Measurements from ENCODE around the gene ECM1.

Gene ECM1

GRCh38 chr1:150545486-150546032 is 37.6 kb downstream of the ECM1 start:
- DNase-seq (ENCODE audit: low read depth in 2 of 2) = no peak

- DNase-seq (ENCODE audit: low read depth in 2 of 2) = no peak
Observed at GRCh38 chr1:150546294-150546937, 38.5 kb downstream of the ECM1 start.

DNA sequence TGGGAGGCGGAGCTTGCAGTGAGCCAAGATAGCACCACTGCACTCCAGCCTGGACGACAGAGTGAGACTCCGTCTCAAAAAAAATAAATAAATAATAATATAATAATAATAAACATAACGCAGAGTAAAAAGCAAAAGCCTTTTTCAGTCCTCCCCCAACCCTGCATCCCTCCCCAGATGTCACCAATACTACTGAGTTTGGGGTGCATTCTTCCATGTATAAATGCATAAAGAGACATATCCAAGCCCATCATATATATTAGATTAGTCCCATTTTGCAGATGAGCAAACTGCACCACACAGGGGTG is 40.4 kb downstream of the ECM1 start:
- no peak for DNase-seq (ENCODE audit: low read depth in 2 of 2)

- DNase-seq (ENCODE audit: low read depth in 2 of 2) = no peak
Observed at GRCh38 chr1:150548632-150549495, 41.0 kb downstream of the ECM1 start, which contains the start of gene ADAMTSL4. ADAMTSL4 (plus strand) TSS chr1:150549408; CDS start chr1:150552289, 2,881 bp downstream.

- no peak for DNase-seq (ENCODE audit: low read depth in 2 of 2)
Observed at GRCh38 chr1:150549496-150550221, 41.8 kb downstream of the ECM1 start.

DNA sequence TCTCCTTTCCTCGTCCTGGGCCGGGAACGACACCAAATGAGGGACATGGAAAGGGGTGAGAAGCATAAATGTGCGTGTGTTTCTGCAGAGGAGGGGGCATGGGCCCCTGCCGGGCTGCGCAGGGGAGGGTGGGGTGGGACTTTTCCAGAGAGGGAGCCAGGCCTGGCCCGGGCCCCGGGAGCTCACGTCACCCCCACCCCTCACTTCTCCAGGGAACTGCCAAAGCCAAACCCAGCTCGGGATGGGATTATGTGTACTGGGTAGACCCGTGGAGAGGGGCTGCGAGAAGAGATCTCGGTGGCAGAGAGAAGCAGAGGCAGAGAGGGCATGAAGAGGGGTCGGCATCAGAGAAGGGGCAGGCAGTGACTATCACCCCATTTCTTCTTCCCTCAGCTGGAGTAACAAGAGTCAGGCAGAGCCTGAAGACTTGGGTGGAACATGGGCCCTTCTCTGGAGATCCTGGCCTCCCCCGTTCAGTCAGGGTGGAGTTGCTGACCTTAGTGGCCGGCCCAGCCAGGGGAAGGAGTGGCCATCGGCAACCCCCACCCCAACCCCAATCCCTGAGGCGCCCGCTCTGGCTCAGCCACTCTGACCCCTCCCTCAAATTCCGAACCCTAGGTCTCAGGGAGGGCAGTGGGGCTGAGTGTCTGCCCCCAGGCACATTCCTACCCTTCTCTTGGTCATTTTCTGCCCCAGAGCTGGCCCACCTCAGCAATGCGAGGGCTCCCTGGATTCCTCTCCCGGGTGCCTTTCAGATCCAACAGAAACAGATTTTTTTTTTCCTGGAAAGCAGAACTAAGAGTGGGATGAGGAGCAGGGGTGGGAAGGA is 42.5 kb downstream of the ECM1 start:
- DNase-seq (ENCODE audit: low read depth in 2 of 2) = no peak

- DNase-seq (ENCODE audit: low read depth in 2 of 2) = no peak
Observed at GRCh38 chr1:150551051-150551783, 43.3 kb downstream of the ECM1 start.

DNA sequence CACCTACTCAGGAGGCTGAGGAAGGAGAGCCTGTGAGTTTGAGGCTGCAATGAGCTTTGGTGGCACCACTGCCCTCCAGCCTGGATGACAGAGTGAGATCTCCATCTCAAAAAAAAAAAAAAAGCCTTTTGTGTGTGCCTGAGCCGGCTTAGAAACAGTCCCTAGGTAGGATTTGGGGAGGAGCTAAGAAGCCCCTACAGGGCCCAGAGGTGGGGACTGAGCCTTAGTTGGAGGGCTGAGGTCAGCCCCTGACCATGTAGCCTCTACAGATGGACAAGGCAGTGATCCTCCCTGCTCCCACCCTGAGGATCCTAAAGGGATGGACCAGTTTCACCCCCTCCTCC is 43.8 kb downstream of the ECM1 start:
- DNase-seq (ENCODE audit: low read depth in 2 of 2) = no peak

DNA sequence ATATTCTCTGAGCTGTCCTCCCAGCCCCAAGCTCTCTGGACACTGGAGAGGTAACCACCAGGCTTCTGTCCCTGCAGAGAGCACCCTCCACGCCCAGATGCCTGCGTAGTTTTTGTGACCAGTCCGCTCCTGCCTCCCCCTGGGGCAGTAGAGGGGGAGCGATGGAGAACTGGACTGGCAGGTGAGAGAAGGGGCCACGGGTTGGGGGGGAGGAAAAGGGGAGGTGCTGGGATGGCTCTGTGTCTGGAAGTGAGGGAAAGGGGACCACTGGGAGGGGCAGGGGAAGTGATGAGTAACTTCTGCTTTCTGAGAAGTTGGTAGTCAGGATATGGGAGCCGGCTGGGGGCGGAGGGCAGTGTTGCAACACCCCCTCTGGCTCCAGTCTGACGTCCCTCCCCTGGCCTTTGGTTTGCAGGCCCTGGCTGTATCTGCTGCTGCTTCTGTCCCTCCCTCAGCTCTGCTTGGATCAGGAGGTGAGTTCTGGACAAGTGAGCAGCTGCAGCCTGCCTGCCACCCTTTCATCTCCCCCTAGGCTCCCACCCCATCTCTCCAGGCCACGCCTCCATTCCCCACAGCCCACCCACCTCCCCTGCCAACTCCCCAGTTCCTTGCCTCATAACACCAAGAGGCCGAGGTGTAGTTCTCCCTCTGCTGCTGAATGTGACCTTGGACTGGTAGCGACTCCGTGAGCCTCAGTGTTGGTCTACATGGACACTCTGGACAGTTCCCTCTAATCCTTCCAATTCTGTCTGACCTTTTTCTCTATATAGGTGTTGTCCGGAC is 44.4 kb downstream of the ECM1 start:
- DNase-seq (ENCODE audit: low read depth in 2 of 2) = no peak

DNA sequence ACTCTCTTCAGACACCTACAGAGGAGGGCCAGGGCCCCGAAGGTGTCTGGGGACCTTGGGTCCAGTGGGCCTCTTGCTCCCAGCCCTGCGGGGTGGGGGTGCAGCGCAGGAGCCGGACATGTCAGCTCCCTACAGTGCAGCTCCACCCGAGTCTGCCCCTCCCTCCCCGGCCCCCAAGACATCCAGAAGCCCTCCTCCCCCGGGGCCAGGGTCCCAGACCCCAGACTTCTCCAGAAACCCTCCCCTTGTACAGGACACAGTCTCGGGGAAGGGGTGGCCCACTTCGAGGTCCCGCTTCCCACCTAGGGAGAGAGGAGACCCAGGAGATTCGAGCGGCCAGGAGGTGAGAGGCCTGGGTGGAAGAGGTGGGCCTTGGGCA is 45.0 kb downstream of the ECM1 start:
- no peak for DNase-seq (ENCODE audit: low read depth in 2 of 2)

- no peak for DNase-seq (ENCODE audit: low read depth in 2 of 2)
Observed at GRCh38 chr1:150553392-150554085, 45.6 kb downstream of the ECM1 start.

DNA sequence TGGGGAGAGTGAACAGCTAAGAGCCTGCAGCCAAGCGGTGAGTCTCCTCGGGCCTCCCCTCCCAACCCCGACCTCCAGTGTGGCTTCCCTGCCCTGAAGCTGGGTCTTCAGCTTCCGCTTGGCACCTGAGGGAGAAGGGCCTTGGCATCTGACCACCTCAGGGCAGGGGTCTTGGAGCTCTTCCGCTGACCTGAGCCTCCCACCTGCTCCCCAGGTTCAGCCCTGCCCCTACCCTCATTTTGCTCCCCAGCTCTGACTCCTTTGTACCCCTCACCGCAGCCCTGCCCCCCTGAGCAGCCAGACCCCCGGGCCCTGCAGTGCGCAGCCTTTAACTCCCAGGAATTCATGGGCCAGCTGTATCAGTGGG is 46.2 kb downstream of the ECM1 start:
- no peak for DNase-seq (ENCODE audit: low read depth in 2 of 2)

- DNase-seq (ENCODE audit: low read depth in 2 of 2) = no peak
Observed at GRCh38 chr1:150555198-150555970, 47.5 kb downstream of the ECM1 start.

- no peak for DNase-seq (ENCODE audit: low read depth in 2 of 2)
Observed at GRCh38 chr1:150555971-150556865, 48.3 kb downstream of the ECM1 start.

DNA sequence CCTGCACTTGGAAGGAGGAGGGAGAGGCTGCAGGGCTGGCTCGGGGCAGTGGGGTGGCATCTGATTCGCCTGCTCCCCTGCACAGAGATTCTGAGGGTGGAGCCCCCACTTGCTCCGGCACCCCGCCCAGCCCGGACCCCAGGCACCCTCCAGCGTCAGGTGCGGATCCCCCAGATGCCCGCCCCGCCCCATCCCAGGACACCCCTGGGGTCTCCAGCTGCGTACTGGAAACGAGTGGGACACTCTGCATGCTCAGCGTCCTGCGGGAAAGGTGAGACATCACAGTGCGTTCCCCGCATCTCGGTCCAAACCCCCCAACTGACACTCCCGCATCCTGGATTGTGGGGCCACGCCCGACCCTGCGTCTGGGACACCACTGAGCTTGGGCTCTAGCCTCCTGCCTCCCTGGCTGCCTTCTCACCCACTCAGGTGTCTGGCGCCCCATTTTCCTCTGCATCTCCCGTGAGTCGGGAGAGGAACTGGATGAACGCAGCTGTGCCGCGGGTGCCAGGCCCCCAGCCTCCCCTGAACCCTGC is 49.2 kb downstream of the ECM1 start:
- DNase-seq (ENCODE audit: low read depth in 2 of 2) = no peak

DNA sequence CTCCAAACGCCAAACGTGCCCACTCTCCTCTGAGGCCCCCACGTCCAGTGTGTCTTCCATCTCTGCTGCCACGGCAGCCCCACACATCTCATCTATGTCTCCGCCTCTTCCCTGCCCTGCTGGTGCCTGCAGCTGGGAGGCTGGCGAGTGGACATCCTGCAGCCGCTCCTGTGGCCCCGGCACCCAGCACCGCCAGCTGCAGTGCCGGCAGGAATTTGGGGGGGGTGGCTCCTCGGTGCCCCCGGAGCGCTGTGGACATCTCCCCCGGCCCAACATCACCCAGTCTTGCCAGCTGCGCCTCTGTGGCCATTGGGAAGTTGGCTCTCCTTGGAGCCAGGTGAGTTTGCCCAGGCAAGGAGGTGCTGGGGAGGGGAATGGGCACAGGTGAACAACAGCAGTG is 49.9 kb downstream of the ECM1 start:
- DNase-seq (ENCODE audit: low read depth in 2 of 2) = no peak

DNA sequence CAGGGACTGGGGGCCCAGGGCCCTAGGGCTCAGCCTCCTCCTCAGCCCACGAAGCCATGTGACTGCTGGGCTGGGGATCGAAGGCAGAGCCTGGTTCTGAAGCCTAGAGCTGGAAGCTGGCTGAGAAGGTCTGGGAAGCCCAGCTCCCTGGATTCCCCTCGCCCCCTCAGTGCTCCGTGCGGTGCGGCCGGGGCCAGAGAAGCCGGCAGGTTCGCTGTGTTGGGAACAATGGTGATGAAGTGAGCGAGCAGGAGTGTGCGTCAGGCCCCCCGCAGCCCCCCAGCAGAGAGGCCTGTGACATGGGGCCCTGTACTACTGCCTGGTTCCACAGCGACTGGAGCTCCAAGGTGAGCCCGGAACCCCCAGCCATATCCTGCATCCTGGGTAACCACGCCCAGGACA is 50.4 kb downstream of the ECM1 start:
- DNase-seq (ENCODE audit: low read depth in 2 of 2) = no peak

Data from stimulated activated CD8-positive, alpha-beta memory T cell treated with anti-CD3 and anti-CD28 coated beads, Interleukin-7, amount 100 ng/mL, for 1 hour (primary cell).